WTC11 (cell line): Measurements from ENCODE around the gene INO80E. TPM values are rescaled to one million over a fixed set of nuclear protein-coding genes. Genes with fewer than 3 reads are reported as not detected.
A peak's percentile ranks its signal among the peaks of the same experiment; 100 is the strongest.

Experiments
- ATAC-seq: fragments of 200-7000 bp; cut with Tn5 transposase; 2 replicates; pipeline ENCODE4 v1.10.0; 2021; ENCODE audit warnings: mild to moderate bottlenecking, moderate library complexity
- CTCF ChIA-PET: fragments of 300-600 bp; sonication (Branson Sonifier 250); formaldehyde crosslinking; loops from one replicate; lab custom pipeline; 2021; ENCODE audit warnings: antibody characterized with exemption; lab: Charles Lee
- POLR2A ChIA-PET: fragments of 350-600 bp; sonication (Branson Sonifier 250); formaldehyde crosslinking; loops from one replicate; lab custom pipeline; 2021; ENCODE audit warnings: antibody characterized with exemption; lab: Charles Lee
- DNase-seq: peaks from one replicate; pipeline ENCODE4 v3.0.0; 2021; ENCODE audit warnings: low spot score
- H3K27ac Mint-ChIP-seq: 2 replicates; pipeline ENCODE4 v1.8.0; 2021; ENCODE audit warnings: mixed read lengths
- H3K27me3 Mint-ChIP-seq: 2 replicates; pipeline ENCODE4 v1.8.0; 2021; ENCODE audit warnings: low read depth, mild to moderate bottlenecking, moderate library complexity, mixed read lengths
- H3K36me3 Mint-ChIP-seq: 2 replicates; pipeline ENCODE4 v1.8.0; 2021; ENCODE audit warnings: mixed read lengths
- H3K4me1 Mint-ChIP-seq: 2 replicates; pipeline ENCODE4 v1.8.0; 2022; ENCODE audit warnings: mixed read lengths
- H3K4me3 Mint-ChIP-seq: 2 replicates; pipeline ENCODE4 v1.8.0; 2021; ENCODE audit warnings: mild to moderate bottlenecking, moderate library complexity, mixed read lengths
- H3K9me3 Mint-ChIP-seq: 2 replicates; pipeline ENCODE4 v1.8.0; 2021; ENCODE audit warnings: mixed read lengths
- E2F5 ChIP-seq: sonication (generic); formaldehyde crosslinking; IDR thresholded peaks from 2 replicates; pipeline ENCODE4 v1.8.1; 2022; ENCODE audit warnings: mild to moderate bottlenecking, moderate library complexity, missing genetic modification reagents
- ELF4 ChIP-seq: sonication (generic); formaldehyde crosslinking; IDR thresholded peaks from 2 replicates; pipeline ENCODE4 v1.8.1; 2022; ENCODE audit warnings: low read depth, mild to moderate bottlenecking, moderate library complexity, missing genetic modification reagents
- EMX1 ChIP-seq: fragments of 250-450 bp; sonication (Bioruptor Pico); IDR thresholded peaks from 2 replicates; pipeline ENCODE4 v1.8.0; 2021; ENCODE audit warnings: mild to moderate bottlenecking
- FOXK1 ChIP-seq: sonication (generic); formaldehyde crosslinking; IDR thresholded peaks from 2 replicates; pipeline ENCODE4 v1.8.0; 2022; ENCODE audit warnings: mild to moderate bottlenecking, moderate library complexity, missing genetic modification reagents
- FOXP1 ChIP-seq: sonication (generic); formaldehyde crosslinking; IDR thresholded peaks from 2 replicates; pipeline ENCODE4 v1.8.0; 2022; ENCODE audit warnings: missing genetic modification reagents, mild to moderate bottlenecking, moderate library complexity, borderline replicate concordance
- IRF2 ChIP-seq: sonication (generic); formaldehyde crosslinking; IDR thresholded peaks from 2 replicates; pipeline ENCODE4 v1.8.0; 2022; ENCODE audit warnings: low read depth, missing genetic modification reagents, borderline replicate concordance
- JUN ChIP-seq: sonication (generic); formaldehyde crosslinking; IDR thresholded peaks from 2 replicates; pipeline ENCODE4 v1.8.0; 2023; ENCODE audit warnings: mild to moderate bottlenecking, missing genetic modification reagents
- MXD4 ChIP-seq: fragments of 250-450 bp; sonication (Bioruptor Pico); IDR thresholded peaks from 2 replicates; pipeline ENCODE4 v1.8.0; 2021; ENCODE audit warnings: mild to moderate bottlenecking, moderate library complexity, borderline replicate concordance
- MYBL2 ChIP-seq: sonication (generic); formaldehyde crosslinking; IDR thresholded peaks from 2 replicates; pipeline ENCODE4 v1.8.1; 2023; ENCODE audit warnings: mild to moderate bottlenecking, moderate library complexity, missing genetic modification reagents
- NFE2L1 ChIP-seq: sonication (generic); formaldehyde crosslinking; IDR thresholded peaks from 2 replicates; pipeline ENCODE4 v1.8.1; 2023; ENCODE audit warnings: missing genetic modification reagents
- NFYB ChIP-seq: sonication (generic); formaldehyde crosslinking; conservative IDR thresholded peaks from 2 replicates; pipeline ENCODE4 v1.8.0; 2022; ENCODE audit warnings: low read depth, missing genetic modification reagents
- NR1H2 ChIP-seq: sonication (generic); formaldehyde crosslinking; IDR thresholded peaks from 2 replicates; pipeline ENCODE4 v1.9.0; 2021; ENCODE audit warnings: mild to moderate bottlenecking, moderate library complexity, missing genetic modification reagents
- NR2C2 ChIP-seq: sonication (generic); formaldehyde crosslinking; IDR thresholded peaks from 2 replicates; pipeline ENCODE4 v1.8.0; 2022; ENCODE audit warnings: mild to moderate bottlenecking, missing genetic modification reagents
- NR3C1 ChIP-seq: sonication (generic); formaldehyde crosslinking; conservative IDR thresholded peaks from 2 replicates; pipeline ENCODE4 v1.8.1; 2023; ENCODE audit warnings: low read depth, mild to moderate bottlenecking, missing genetic modification reagents
- SMAD3 ChIP-seq: sonication (generic); formaldehyde crosslinking; IDR thresholded peaks from 2 replicates; pipeline ENCODE4 v1.8.0; 2022; ENCODE audit warnings: missing genetic modification reagents, mild to moderate bottlenecking, borderline replicate concordance
- STAT6 ChIP-seq: sonication (generic); formaldehyde crosslinking; conservative IDR thresholded peaks from 2 replicates; pipeline ENCODE4 v1.8.1; 2023; ENCODE audit warnings: mild to moderate bottlenecking, low read depth, missing genetic modification reagents, moderate library complexity
- TEAD1 ChIP-seq: sonication (generic); formaldehyde crosslinking; IDR thresholded peaks from 2 replicates; pipeline ENCODE4 v1.8.0; 2022; ENCODE audit warnings: mild to moderate bottlenecking, missing genetic modification reagents
- USF1 ChIP-seq: sonication (generic); formaldehyde crosslinking; IDR thresholded peaks from 2 replicates; pipeline ENCODE4 v1.8.0; 2022; ENCODE audit warnings: mild to moderate bottlenecking, missing genetic modification reagents
- ZMAT4 ChIP-seq: fragments of 250-450 bp; sonication (Bioruptor Pico); IDR thresholded peaks from 2 replicates; pipeline ENCODE4 v1.9.0; 2021; ENCODE audit warnings: mild to moderate bottlenecking
- ZNF263 ChIP-seq: sonication (generic); formaldehyde crosslinking; IDR thresholded peaks from 2 replicates; pipeline ENCODE4 v1.8.1; 2022; ENCODE audit warnings: low read depth, mild to moderate bottlenecking, moderate library complexity, missing genetic modification reagents
- ZNF317 ChIP-seq: sonication (generic); formaldehyde crosslinking; IDR thresholded peaks from 2 replicates; pipeline ENCODE4 v1.8.1; 2023; ENCODE audit warnings: low read depth, mild to moderate bottlenecking, moderate library complexity, missing genetic modification reagents, borderline replicate concordance
- ZNF423 ChIP-seq: fragments of 250-450 bp; sonication (Bioruptor Pico); IDR thresholded peaks from 2 replicates; pipeline ENCODE4 v2.1.2; 2022; ENCODE audit warnings: mild to moderate bottlenecking, moderate library complexity
- ZSCAN18 ChIP-seq: fragments of 250-450 bp; sonication (Bioruptor Pico); IDR thresholded peaks from 2 replicates; pipeline ENCODE4 v2.1.2; 2022; ENCODE audit warnings: mild to moderate bottlenecking, moderate library complexity
- total RNA-seq: library from RNA; stranded (reverse); gene quantifications from 3 replicates; pipeline ENCODE4 v1.2.3, GENCODE V29; 2021
- TF ChIP-seq, protein P1 (sequence below): sonication (generic); formaldehyde crosslinking; conservative IDR thresholded peaks from 2 replicates; pipeline ENCODE4 v1.8.1; 2022; ENCODE audit warnings: mild to moderate bottlenecking, missing genetic modification reagents
- TF ChIP-seq, protein P2 (sequence below): sonication (generic); formaldehyde crosslinking; IDR thresholded peaks from 2 replicates; pipeline ENCODE4 v1.8.1; 2023; ENCODE audit warnings: mild to moderate bottlenecking, missing genetic modification reagents, moderate library complexity
- TF ChIP-seq, protein P3 (sequence below): sonication (generic); formaldehyde crosslinking; IDR thresholded peaks from 2 replicates; pipeline ENCODE4 v1.8.0; 2022; ENCODE audit warnings: mild to moderate bottlenecking, missing genetic modification reagents

The INO80E gene
- total RNA-seq, 1 experiment from 2014 or later = 101 TPM

DNA sequence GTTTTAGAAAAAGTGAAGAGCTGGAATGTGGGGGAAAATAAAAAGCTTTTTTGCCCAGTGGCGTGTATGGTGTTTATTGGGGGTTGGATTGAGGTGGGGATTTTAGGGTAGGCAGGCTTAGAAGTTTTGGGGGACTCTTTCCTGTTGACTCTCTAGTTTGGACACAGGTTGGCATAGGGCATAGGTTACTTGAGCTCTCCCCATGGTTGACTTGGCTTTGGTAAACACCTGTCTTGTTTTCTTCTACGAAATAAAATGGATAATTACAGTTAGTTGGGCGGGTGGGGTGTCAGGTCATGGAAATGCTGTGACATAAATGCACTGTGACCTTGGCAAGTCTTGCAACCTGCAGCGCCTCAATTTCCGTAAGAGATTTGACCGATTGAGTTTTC lies 23.1 kb upstream of the INO80E start (continued):
- TF ChIP-seq NR2C2 (CRISPR knock-in tag) (no peak), ZNF263 (CRISPR knock-in tag) (no peak)

- ChIA-PET CTCF (interaction anchor here (0.5 to 5.5 kb wide), 29 partner anchors 12 to 1498 kb away, joined by 3 to 36 read pairs (median 4); partner anchors contain the start of genes ASPHD1, HIRIP3, PAGR1 and SEZ6L2), POLR2A (interaction anchor here (0.6 to 3.2 kb wide), 11 partner anchors 12 to 257 kb away, joined by 3 to 17 read pairs (median 3); partner anchors contain the start of genes ASPHD1, HIRIP3, KCTD13 and SEZ6L2)
- peak within 1 kb of the TSS; percentile 92 for H3K4me3 Mint-ChIP-seq
- DNase-seq = peak; percentile 100
- peak; percentile 97 for ATAC-seq
- H3K27ac Mint-ChIP-seq = peak within 1 kb of the TSS; percentile 82
- peaks cover 17% of the 10 kb centered on the region for H3K9me3 Mint-ChIP-seq
- peaks cover 39% of the 10 kb centered on the region for H3K36me3 Mint-ChIP-seq
- peaks cover 21% of the 10 kb centered on the region for H3K27me3 Mint-ChIP-seq
- peaks cover 27% of the 10 kb centered on the region for H3K4me1 Mint-ChIP-seq
- peak; percentile 79 for TF ChIP-seq FOXK1 (CRISPR knock-in tag)
- TF ChIP-seq IRF2 = no peak
- peak; percentile 72 for TF ChIP-seq MYBL2 (CRISPR knock-in tag)
- TF ChIP-seq MXD4 (CRISPR knock-in tag) = no peak
- TF ChIP-seq TEAD1 (CRISPR knock-in tag) = peak; percentile 89
- no peak for TF ChIP-seq STAT6 (CRISPR knock-in tag)
- TF ChIP-seq USF1 = peak; percentile 32; the same call in 1 of the 2 replicates
- TF ChIP-seq E2F5 (CRISPR knock-in tag) = peak; percentile 91
- TF ChIP-seq ZNF423 (CRISPR knock-in tag) = no peak
- TF ChIP-seq, protein P1, sequence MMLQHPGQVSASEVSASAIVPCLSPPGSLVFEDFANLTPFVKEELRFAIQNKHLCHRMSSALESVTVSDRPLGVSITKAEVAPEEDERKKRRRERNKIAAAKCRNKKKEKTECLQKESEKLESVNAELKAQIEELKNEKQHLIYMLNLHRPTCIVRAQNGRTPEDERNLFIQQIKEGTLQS (CRISPR knock-in tag) = no peak
- no peak for TF ChIP-seq EMX1 (CRISPR knock-in tag)
- 0 out of 2 replicates have a peak, but pooled peaks have one; percentile 4 for TF ChIP-seq NFYB (CRISPR knock-in tag)
- no peak for TF ChIP-seq NR1H2 (CRISPR knock-in tag)
- peak; percentile 98 for TF ChIP-seq NFE2L1 (CRISPR knock-in tag)
- TF ChIP-seq ZSCAN18 (CRISPR knock-in tag) = no peak
- TF ChIP-seq, protein P2, sequence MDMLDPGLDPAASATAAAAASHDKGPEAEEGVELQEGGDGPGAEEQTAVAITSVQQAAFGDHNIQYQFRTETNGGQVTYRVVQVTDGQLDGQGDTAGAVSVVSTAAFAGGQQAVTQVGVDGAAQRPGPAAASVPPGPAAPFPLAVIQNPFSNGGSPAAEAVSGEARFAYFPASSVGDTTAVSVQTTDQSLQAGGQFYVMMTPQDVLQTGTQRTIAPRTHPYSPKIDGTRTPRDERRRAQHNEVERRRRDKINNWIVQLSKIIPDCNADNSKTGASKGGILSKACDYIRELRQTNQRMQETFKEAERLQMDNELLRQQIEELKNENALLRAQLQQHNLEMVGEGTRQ (CRISPR knock-in tag) = no peak
- TF ChIP-seq, protein P3, sequence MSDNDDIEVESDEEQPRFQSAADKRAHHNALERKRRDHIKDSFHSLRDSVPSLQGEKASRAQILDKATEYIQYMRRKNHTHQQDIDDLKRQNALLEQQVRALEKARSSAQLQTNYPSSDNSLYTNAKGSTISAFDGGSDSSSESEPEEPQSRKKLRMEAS (CRISPR knock-in tag) = peak; percentile 100
- TF ChIP-seq JUN (CRISPR knock-in tag) = no peak
- peak; percentile 89 for TF ChIP-seq FOXP1 (CRISPR knock-in tag)
- 0 out of 2 replicates have a peak, but pooled peaks have one; percentile 44 for TF ChIP-seq ZNF263 (CRISPR knock-in tag)
- TF ChIP-seq ELF4 (CRISPR knock-in tag) = 0 out of 2 replicates have a peak, but pooled peaks have one; percentile 68
- no peak for TF ChIP-seq ZNF317 (CRISPR knock-in tag)
- no peak for TF ChIP-seq NR3C1 (CRISPR knock-in tag)
- peak; percentile 96 for TF ChIP-seq SMAD3 (CRISPR knock-in tag)
- 0 out of 2 replicates have a peak, but pooled peaks have one; percentile 57 for TF ChIP-seq ZMAT4 (CRISPR knock-in tag)
Observed at GRCh38 chr16:29973384-29974246, 22.4 kb upstream of the INO80E start, which contains the start of gene TAOK2. TAOK2 (plus strand) TSS chr16:29973868; CDS start chr16:29977773, 3,905 bp downstream.
